PC-9 (cell line): ENCODE results near the gene LDHD. TPM values are rescaled to one million over a fixed set of nuclear protein-coding genes. Genes with fewer than 3 reads are reported as not detected.
A peak's percentile ranks its signal among the peaks of the same experiment; 100 is the strongest.

ENCODE experiments used
- BruUV-seq: library from RNA; stranded (reverse); fragments of 400-500 nt; replicated peaks from 2 replicates; lab custom pipeline; 2021; lab: Mats Ljungman, UMichigan
- CTCF ChIA-PET: fragments of 300-600 bp; sonication (Branson Sonifier 250); formaldehyde crosslinking; loops from one replicate; lab custom pipeline; 2022; ENCODE audit warnings: antibody characterized with exemption; lab: Charles Lee
- POLR2A ChIA-PET: fragments of 300-600 bp; sonication (Branson Sonifier 250); formaldehyde crosslinking; loops from one replicate; lab custom pipeline; 2022; ENCODE audit warnings: antibody characterized with exemption; ENCODE audit not compliant: unreplicated experiment; lab: Charles Lee
- DNase-seq, 2 experiments: peaks; one replicate each; pipeline versions ENCODE4 v3.0.0 to v3.0.0-alpha.2; 2015 to 2022; ENCODE audit warnings: mixed read lengths in 1 of 2
- H2AFZ ChIP-seq: fragments of 200-600 bp; sonication (generic); 2 replicates; pipeline ENCODE4 v1.8.1; 2017; ENCODE audit warnings: antibody characterized with exemption
- H3F3A ChIP-seq: fragments of 200-600 bp; sonication (generic); 2 replicates; pipeline ENCODE4 v1.8.1; 2017; ENCODE audit warnings: antibody characterized with exemption, mild to moderate bottlenecking, low read depth; ENCODE audit not compliant: insufficient read depth
- H3K27ac ChIP-seq: fragments of 200-600 bp; sonication (generic); 2 replicates; pipeline ENCODE4 v1.6.1; 2016; ENCODE audit warnings: mixed run types
- H3K27me3 ChIP-seq: fragments of 200-600 bp; sonication (generic); 2 replicates; pipeline ENCODE4 v1.6.1; 2016; ENCODE audit warnings: low read depth, mixed run types; ENCODE audit not compliant: insufficient read depth
- H3K36me3 ChIP-seq: fragments of 200-600 bp; sonication (generic); 2 replicates; pipeline ENCODE4 v1.6.1; 2016; ENCODE audit warnings: low read depth, mixed run types
- H3K4me1 ChIP-seq: fragments of 200-600 bp; sonication (generic); replicated peaks from 2 replicates; pipeline ENCODE4 v1.6.1; 2016; ENCODE audit warnings: mixed run types; ENCODE audit not compliant: insufficient read depth
- H3K4me2 ChIP-seq: fragments of 200-600 bp; sonication (generic); 2 replicates; pipeline ENCODE4 v1.6.1; 2017; ENCODE audit warnings: mixed run types
- H3K4me3 ChIP-seq: fragments of 200-600 bp; sonication (generic); 2 replicates; pipeline ENCODE4 v1.6.1; 2016; ENCODE audit warnings: mixed run types
- H3K79me2 ChIP-seq: fragments of 200-600 bp; sonication (generic); 2 replicates; pipeline ENCODE4 v1.6.1; 2017; ENCODE audit warnings: low read depth, mixed run types
- H3K9me2 ChIP-seq: fragments of 200-600 bp; sonication (generic); 2 replicates; pipeline ENCODE4 v1.8.1; 2017; ENCODE audit warnings: mild to moderate bottlenecking; ENCODE audit not compliant: insufficient read depth
- H3K9me3 ChIP-seq: fragments of 200-600 bp; sonication (generic); 2 replicates; pipeline ENCODE4 v1.8.1; 2016; ENCODE audit warnings: low read depth; ENCODE audit not compliant: insufficient read depth
- H4K20me1 ChIP-seq: fragments of 200-600 bp; sonication (generic); 2 replicates; pipeline ENCODE4 v1.8.1; 2017; ENCODE audit not compliant: insufficient read depth
- CTCF ChIP-seq: fragments of 200-600 bp; sonication (generic); conservative IDR thresholded peaks from 2 replicates; pipeline ENCODE4 v1.6.1; 2017; ENCODE audit warnings: mixed run types, antibody characterized with exemption, mild to moderate bottlenecking, moderate library complexity
- EZH2 ChIP-seq: fragments of 200-600 bp; sonication (generic); IDR thresholded peaks from 2 replicates; pipeline ENCODE4 v1.8.0; 2017; ENCODE audit warnings: antibody characterized with exemption, low read depth
- intact Hi-C: fragments of 100-400 bp; cut with micrococcal nuclease; formaldehyde crosslinking; loops from one replicate; pipeline ENCODE4 v1.10.0; 2022; ENCODE audit not compliant: unreplicated experiment
- total RNA-seq: library from RNA; stranded (reverse); gene quantifications from 2 replicates; pipeline ENCODE4 v1.2.3, GENCODE V29; 2021

Gene LDHD
- total RNA-seq, 1 experiment from 2014 or later, result 1.3 TPM

- Histone ChIP-seq H3K4me2 (no peak overlapping the region), H3K9me2 (no peaks in the 10 kb centered on the region), H4K20me1 (0 out of 2 replicates have a peak, but pooled peaks cover 5% of the 10 kb centered on the region), H3K9me3 (peaks cover 30% of the 10 kb centered on the region), H3F3A (no peaks in the 10 kb centered on the region; the same call in 1 of the 2 replicates), H3K27me3 (no peaks in the 10 kb centered on the region), H3K4me1 (peaks cover 9% of the 10 kb centered on the region; the same call in 1 of the 2 replicates), H3K79me2 (peaks cover 29% of the 10 kb centered on the region), H3K36me3 (peaks cover 38% of the 10 kb centered on the region), H3K27ac (no peak overlapping the region), H3K4me3 (no peak overlapping the region), H2AFZ (no peak overlapping the region)
- CTCF ChIA-PET, result no interaction called here
- DNase-seq, result no peak
- intact Hi-C loops, result no loop called here
- no peak for TF ChIP-seq CTCF
- TF ChIP-seq EZH2, result no peak
- POLR2A ChIA-PET, result no interaction called here
- BruUV-seq, result no TSS peak
These were observed 35.2 kb upstream of the LDHD start for GRCh38 chr16:75151798-75152197.

- Histone ChIP-seq H3K4me2 (peak within 1 kb of the TSS; percentile 77), H2AFZ (peak within 1 kb of the TSS; percentile 100), H3K27ac (peak within 1 kb of the TSS; percentile 75), H3K27me3 (no peaks in the 10 kb centered on the region), H3K79me2 (peaks cover 29% of the 10 kb centered on the region), H3K9me3 (peaks cover 30% of the 10 kb centered on the region), H3K9me2 (no peaks in the 10 kb centered on the region), H3K4me3 (peak within 1 kb of the TSS; percentile 99), H3F3A (no peaks in the 10 kb centered on the region; the same call in 1 of the 2 replicates), H3K36me3 (peaks cover 32% of the 10 kb centered on the region), H3K4me1 (peaks cover 9% of the 10 kb centered on the region; the same call in 1 of the 2 replicates), H4K20me1 (0 out of 2 replicates have a peak, but pooled peaks cover 5% of the 10 kb centered on the region)
- peak; percentile 78 to 94 for DNase-seq
- intact Hi-C loops, result no loop called here
- ChIA-PET POLR2A (interaction anchor here (0.7 kb wide), 1 partner anchor 50 kb away, joined by 4 read pairs; no protein-coding TSS in a partner anchor), CTCF (no interaction called here)
- TSS peak; percentile 98 for BruUV-seq
- TF ChIP-seq EZH2 (no peak), CTCF (no peak)
These were observed 32.0 kb upstream of the LDHD start, which contains the start of gene ZFP1 for GRCh38 chr16:75148311-75149195. TSS of gene ZFP1 (plus strand) at chr16:75148524. CDS start at chr16:75152952, 4,428 bp downstream.

- H3K9me3 ChIP-seq, result peaks cover 26% of the 10 kb centered on the region
- CTCF ChIA-PET, result no interaction called here
- POLR2A ChIA-PET, result no interaction called here
- no peaks in the 10 kb centered on the region; the same call in 1 of the 2 replicates for H3F3A ChIP-seq
- H3K36me3 ChIP-seq, result peaks cover 26% of the 10 kb centered on the region
- peaks cover 29% of the 10 kb centered on the region for H3K79me2 ChIP-seq
- peak overlapping the region; percentile 99 for H3K4me3 ChIP-seq
- TF ChIP-seq EZH2, result no peak
- TF ChIP-seq CTCF, result no peak
- DNase-seq, result no peak
- no TSS peak for BruUV-seq
- H3K4me1 ChIP-seq, result peaks cover 9% of the 10 kb centered on the region; the same call in 1 of the 2 replicates
- H3K27me3 ChIP-seq, result no peaks in the 10 kb centered on the region
- intact Hi-C loops, result no loop called here
- H3K4me2 ChIP-seq, result peak overlapping the region; percentile 77
- H3K9me2 ChIP-seq, result no peaks in the 10 kb centered on the region
- H3K27ac ChIP-seq, result no peak overlapping the region
- 0 out of 2 replicates have a peak, but pooled peaks cover 5% of the 10 kb centered on the region for H4K20me1 ChIP-seq
- peak overlapping the region; percentile 100 for H2AFZ ChIP-seq
These were observed 31.4 kb upstream of the LDHD start for GRCh38 chr16:75147968-75148310.
